MM.1S (cell line): ENCODE results near the gene DDX10.

Source experiments
- DNase-seq: peaks from one replicate; pipeline ENCODE4 v3.0.0-alpha.2; 2015
- H2AFZ ChIP-seq: fragments of 300-600 bp; sonication (generic); 2 replicates; pipeline ENCODE4 v1.6.0; 2016; ENCODE audit warnings: antibody characterized with exemption, low read length
- H3F3A ChIP-seq: fragments of 300-600 bp; sonication (generic); 2 replicates; pipeline ENCODE4 v1.6.1; 2016; ENCODE audit warnings: mild to moderate bottlenecking, antibody characterized with exemption, low read length, moderate library complexity, mixed read lengths; ENCODE audit not compliant: insufficient read depth
- H3K27ac ChIP-seq: fragments of 300-600 bp; sonication (generic); 2 replicates; pipeline ENCODE4 v1.5.1; 2016; ENCODE audit warnings: mild to moderate bottlenecking, low read length
- H3K27me3 ChIP-seq: fragments of 300-600 bp; sonication (generic); replicated peaks from 2 replicates; pipeline ENCODE4 v1.6.0; 2016; ENCODE audit warnings: low read length; ENCODE audit not compliant: insufficient read depth
- H3K36me3 ChIP-seq: fragments of 300-600 bp; sonication (generic); replicated peaks from 2 replicates; pipeline ENCODE4 v1.6.1; 2016; ENCODE audit warnings: mild to moderate bottlenecking, low read length, mixed read lengths; ENCODE audit not compliant: insufficient read depth
- H3K4me1 ChIP-seq: fragments of 300-600 bp; sonication (generic); 2 replicates; pipeline ENCODE4 v1.6.1; 2016; ENCODE audit warnings: low read length, mixed read lengths
- H3K4me2 ChIP-seq: fragments of 300-600 bp; sonication (generic); 2 replicates; pipeline ENCODE4 v1.6.0; 2016; ENCODE audit warnings: low read depth, low read length
- H3K4me3 ChIP-seq: fragments of 300-600 bp; sonication (generic); 2 replicates; pipeline ENCODE4 v1.5.1; 2016; ENCODE audit warnings: low read length, mixed read lengths
- H3K79me2 ChIP-seq: fragments of 300-600 bp; sonication (generic); 2 replicates; pipeline ENCODE4 v1.6.1; 2016; ENCODE audit warnings: mixed run types, low read length, mixed read lengths
- H3K9ac ChIP-seq: fragments of 300-600 bp; sonication (generic); 2 replicates; pipeline ENCODE4 v1.6.1; 2016; ENCODE audit warnings: low read length, mixed read lengths
- H3K9me2 ChIP-seq: fragments of 300-600 bp; sonication (generic); replicated peaks from 2 replicates; pipeline ENCODE4 v1.6.1; 2016; ENCODE audit warnings: mild to moderate bottlenecking, low read length, mixed read lengths; ENCODE audit not compliant: insufficient read depth
- H3K9me3 ChIP-seq: fragments of 300-600 bp; sonication (generic); replicated peaks from 2 replicates; pipeline ENCODE4 v1.6.1; 2016; ENCODE audit warnings: mild to moderate bottlenecking, low read length, mixed read lengths; ENCODE audit not compliant: insufficient read depth
- H4K20me1 ChIP-seq: fragments of 300-600 bp; sonication (generic); 2 replicates; pipeline ENCODE4 v1.6.1; 2016; ENCODE audit warnings: mild to moderate bottlenecking, low read length, moderate library complexity, mixed read lengths; ENCODE audit not compliant: insufficient read depth
- EZH2 ChIP-seq: fragments of 300-600 bp; sonication (generic); optimal IDR thresholded peaks from 2 replicates; pipeline ENCODE3; 2017; ENCODE audit warnings: low read depth, mild to moderate bottlenecking, antibody characterized with exemption, low read length, mixed read lengths
- EZH2phosphoT487 ChIP-seq: fragments of 300-600 bp; sonication (generic); IDR thresholded peaks from 2 replicates; pipeline ENCODE4 v1.6.1; 2018; ENCODE audit warnings: antibody characterized with exemption, low read length
- TF ChIP-seq, protein P1 (sequence below): fragments of 300-600 bp; sonication (generic); IDR thresholded peaks from 2 replicates; pipeline ENCODE4 v1.5.1; 2016; ENCODE audit warnings: antibody characterized with exemption, low read length, mixed read lengths

The DDX10 gene

DNA sequence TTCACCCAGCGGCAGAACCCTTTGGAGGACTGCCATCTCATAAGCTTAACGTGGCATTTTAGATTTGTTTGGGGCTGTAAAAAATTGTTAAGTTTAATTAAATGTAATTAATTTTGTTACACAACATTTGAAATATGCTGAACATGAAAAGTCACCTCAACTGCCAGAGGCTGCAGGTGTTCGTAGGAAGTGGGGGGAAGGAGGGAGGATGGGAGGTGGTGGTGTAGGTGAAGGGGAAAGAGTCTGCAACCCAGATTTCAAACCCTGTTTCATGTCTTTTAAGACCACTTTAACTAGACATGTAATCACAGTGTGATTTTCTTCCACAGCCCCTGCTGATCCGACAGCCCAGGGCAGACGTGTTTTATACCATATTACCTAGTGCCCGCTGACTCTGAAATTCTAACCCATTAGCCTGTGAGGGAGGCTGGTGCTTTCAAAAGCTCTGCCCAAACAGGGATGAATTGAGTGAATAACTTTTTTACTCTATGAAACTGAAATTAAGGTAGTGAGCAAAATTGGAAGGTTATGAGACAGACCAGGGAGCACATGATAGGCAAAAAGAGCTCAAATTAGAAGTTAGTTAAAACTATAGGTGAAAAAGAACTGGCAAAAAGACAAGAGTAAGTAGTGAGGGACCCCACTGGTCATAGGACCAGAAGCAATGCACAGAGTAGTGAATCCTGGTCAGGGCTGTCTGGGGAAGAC, 279.8 kb downstream of the DDX10 start:
- Histone ChIP-seq H3K36me3 (no peaks in the 10 kb centered on the region), H3K4me1 (peaks cover 33% of the 10 kb centered on the region), H3K79me2 (no peaks in the 10 kb centered on the region), H2AFZ (peak overlapping the region; percentile 39), H3K27ac (peak overlapping the region; percentile 97), H3K9ac (peak overlapping the region; percentile 60), H3K9me3 (no peaks in the 10 kb centered on the region), H3F3A (peaks cover 22% of the 10 kb centered on the region), H4K20me1 (no peaks in the 10 kb centered on the region), H3K4me3 (peak overlapping the region; percentile 25), H3K9me2 (no peaks in the 10 kb centered on the region), H3K4me2 (peak overlapping the region; percentile 72), H3K27me3 (no peaks in the 10 kb centered on the region)
- peak; percentile 83 for DNase-seq
- TF ChIP-seq EZH2 (no peak), EZH2phosphoT487 (no peak)
- TF ChIP-seq, protein P1, sequence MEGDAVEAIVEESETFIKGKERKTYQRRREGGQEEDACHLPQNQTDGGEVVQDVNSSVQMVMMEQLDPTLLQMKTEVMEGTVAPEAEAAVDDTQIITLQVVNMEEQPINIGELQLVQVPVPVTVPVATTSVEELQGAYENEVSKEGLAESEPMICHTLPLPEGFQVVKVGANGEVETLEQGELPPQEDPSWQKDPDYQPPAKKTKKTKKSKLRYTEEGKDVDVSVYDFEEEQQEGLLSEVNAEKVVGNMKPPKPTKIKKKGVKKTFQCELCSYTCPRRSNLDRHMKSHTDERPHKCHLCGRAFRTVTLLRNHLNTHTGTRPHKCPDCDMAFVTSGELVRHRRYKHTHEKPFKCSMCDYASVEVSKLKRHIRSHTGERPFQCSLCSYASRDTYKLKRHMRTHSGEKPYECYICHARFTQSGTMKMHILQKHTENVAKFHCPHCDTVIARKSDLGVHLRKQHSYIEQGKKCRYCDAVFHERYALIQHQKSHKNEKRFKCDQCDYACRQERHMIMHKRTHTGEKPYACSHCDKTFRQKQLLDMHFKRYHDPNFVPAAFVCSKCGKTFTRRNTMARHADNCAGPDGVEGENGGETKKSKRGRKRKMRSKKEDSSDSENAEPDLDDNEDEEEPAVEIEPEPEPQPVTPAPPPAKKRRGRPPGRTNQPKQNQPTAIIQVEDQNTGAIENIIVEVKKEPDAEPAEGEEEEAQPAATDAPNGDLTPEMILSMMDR, result no peak

DNA sequence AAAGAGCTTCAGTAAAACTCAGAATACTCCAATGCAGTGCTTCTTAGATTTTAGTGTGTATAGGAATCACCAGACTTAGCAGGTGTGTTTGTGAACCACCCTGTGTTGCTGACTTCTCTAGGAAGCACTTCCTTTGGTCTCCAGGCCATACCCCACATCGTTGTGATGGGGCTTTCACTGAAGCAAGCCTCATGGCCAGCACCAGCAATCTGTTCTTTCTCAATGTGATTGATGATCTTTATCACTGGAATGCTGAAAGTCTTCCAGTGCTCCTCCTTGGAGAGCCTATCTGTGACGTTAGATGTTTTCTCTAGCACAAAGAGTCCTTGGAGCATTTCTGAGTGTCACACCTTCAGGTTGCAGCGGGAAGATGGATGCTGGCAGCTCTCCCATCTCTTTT, 280.5 kb downstream of the DDX10 start:
- peaks cover 22% of the 10 kb centered on the region for H3F3A ChIP-seq
- TF ChIP-seq, protein P1, result no peak
- TF ChIP-seq EZH2phosphoT487, result no peak
- H2AFZ ChIP-seq, result peak overlapping the region; percentile 39
- H3K79me2 ChIP-seq, result no peaks in the 10 kb centered on the region
- H4K20me1 ChIP-seq, result no peaks in the 10 kb centered on the region
- peak overlapping the region; percentile 97 for H3K27ac ChIP-seq
- peak; percentile 55 for DNase-seq
- H3K4me3 ChIP-seq, result peak overlapping the region; percentile 25
- peak overlapping the region; percentile 72 for H3K4me2 ChIP-seq
- peak overlapping the region; percentile 60 for H3K9ac ChIP-seq
- H3K4me1 ChIP-seq, result peaks cover 33% of the 10 kb centered on the region
- H3K9me3 ChIP-seq, result no peaks in the 10 kb centered on the region
- no peaks in the 10 kb centered on the region for H3K9me2 ChIP-seq
- no peaks in the 10 kb centered on the region for H3K27me3 ChIP-seq
- H3K36me3 ChIP-seq, result no peaks in the 10 kb centered on the region

DNA sequence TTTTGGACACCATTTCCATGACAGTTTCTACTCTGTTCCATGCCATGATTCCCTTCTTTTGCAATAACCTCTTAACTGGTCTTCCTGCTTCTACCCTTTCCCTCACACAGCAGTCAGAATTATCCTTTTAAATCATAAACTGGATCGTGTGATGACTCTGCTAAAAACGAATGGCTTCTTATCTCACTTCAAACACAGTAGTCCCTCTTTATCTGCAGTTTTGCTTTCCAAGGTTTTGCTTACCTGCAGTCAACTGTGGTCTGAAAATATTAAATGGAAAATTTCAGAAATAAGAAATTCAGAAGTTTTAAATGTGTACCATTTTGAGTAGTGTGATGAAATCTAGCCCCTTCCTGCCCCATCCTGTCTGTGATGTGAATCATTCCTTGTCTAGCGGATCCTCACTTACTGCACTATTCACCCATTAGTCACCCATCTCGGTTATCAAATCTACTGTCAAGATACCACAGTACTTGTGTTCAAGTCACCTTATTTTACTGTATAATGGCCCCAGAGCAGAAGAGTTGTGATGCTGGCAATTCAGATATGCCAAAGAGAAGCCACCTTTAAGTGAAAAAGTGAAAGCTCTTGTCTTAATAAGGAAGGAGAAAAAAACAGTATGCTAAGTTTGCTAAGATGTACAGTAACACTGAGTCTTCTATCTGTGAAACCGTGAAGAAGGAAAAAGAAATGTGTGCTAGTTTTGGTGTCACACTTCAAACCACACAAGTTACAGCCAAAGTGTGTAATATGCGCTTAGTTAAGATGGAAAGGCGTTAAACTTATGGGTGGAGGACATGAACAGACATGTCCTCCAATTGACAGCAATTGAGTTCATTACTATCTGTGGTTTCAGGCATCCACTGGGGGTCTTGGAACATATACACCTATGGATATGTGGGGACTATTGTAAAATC, 283.0 kb downstream of the DDX10 start:
- H4K20me1 ChIP-seq, result no peaks in the 10 kb centered on the region
- no peak overlapping the region for H3K4me3 ChIP-seq
- no peaks in the 10 kb centered on the region for H3K9me2 ChIP-seq
- no peak for TF ChIP-seq EZH2phosphoT487
- no peak for TF ChIP-seq EZH2
- TF ChIP-seq, protein P1, result no peak
- no peaks in the 10 kb centered on the region for H3K36me3 ChIP-seq
- H3K27ac ChIP-seq, result no peak overlapping the region
- DNase-seq, result no peak
- H3K4me2 ChIP-seq, result no peak overlapping the region
- no peak overlapping the region for H3K9ac ChIP-seq
- H3K79me2 ChIP-seq, result no peaks in the 10 kb centered on the region
- H2AFZ ChIP-seq, result no peak overlapping the region
- H3K4me1 ChIP-seq, result peaks cover 32% of the 10 kb centered on the region
- no peaks in the 10 kb centered on the region for H3K9me3 ChIP-seq
- H3F3A ChIP-seq, result peaks cover 22% of the 10 kb centered on the region
- no peaks in the 10 kb centered on the region for H3K27me3 ChIP-seq
